ENCODE measurements around the gene CCDC33. TPM values are rescaled to one million over a fixed set of nuclear protein-coding genes. Genes with fewer than 3 reads are reported as not detected.
A peak's percentile ranks its signal among the peaks of the same experiment; 100 is the strongest.

CCDC33 gene
- polyA plus RNA-seq, 1 experiment = not detected

DNA sequence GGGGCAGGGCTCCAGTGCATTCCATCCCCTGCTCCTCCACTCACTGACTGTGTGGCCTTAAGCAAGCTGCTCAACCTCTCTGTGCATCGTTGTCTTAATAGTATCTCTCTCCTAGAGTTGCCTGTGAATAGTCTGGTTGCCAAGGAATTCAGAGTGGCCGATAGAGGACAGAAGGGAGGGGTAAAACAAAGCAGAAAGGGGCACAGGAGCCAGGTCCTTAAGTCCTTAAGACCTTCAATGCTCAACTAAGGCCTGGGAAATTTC is 145.0 kb downstream of the CCDC33 start:
- ChIA-PET CTCF (interaction anchor here (0.6 to 5.6 kb wide), 6 partner anchors 43 to 254 kb away, joined by 3 to 209 read pairs (median 6); partner anchors contain the start of gene SEMA7A), POLR2A (no interaction called here)
- no peak for DNase-seq (ENCODE audit: low read depth, low spot score)
- Histone ChIP-seq H3K9me3 (ENCODE audit: control insufficient read depth, insufficient read depth, low read length) (no peaks in the 10 kb centered on the region), H3K27ac (ENCODE audit: low read depth, low read length) (no peak overlapping the region), H3K4me3 (ENCODE audit: low read depth, low read length) (no peak overlapping the region), H3K27me3 (ENCODE audit: control insufficient read depth, insufficient read depth, low read length) (no peaks in the 10 kb centered on the region)
- no peak for TF ChIP-seq CTCF (IDR thresholded peaks at IDR 0.05; ENCODE audit: low read depth, low read length)

DNA sequence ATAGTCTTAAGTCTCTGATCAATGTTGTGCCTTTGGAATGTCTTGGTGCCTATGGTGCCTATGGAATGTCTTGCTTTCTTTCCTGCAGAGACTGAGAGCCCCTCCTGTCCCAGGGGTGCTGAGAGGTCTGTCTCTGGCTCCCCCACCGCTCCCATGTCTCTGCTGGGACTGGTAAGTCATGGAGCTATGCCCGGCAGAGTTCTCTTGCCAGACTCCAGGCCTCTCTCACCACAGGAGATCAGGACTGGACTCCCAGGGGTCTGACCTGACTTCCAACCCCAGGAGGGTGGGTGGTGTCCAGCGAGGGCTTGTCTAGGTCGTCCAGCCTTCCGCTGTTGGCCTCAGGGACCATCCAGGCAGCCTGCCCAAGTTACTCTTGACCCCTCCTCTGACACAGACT is 145.4 kb downstream of the CCDC33 start:
- Histone ChIP-seq H3K27me3 (ENCODE audit: control insufficient read depth, insufficient read depth, low read length) (no peaks in the 10 kb centered on the region), H3K9me3 (ENCODE audit: control insufficient read depth, insufficient read depth, low read length) (no peaks in the 10 kb centered on the region), H3K27ac (ENCODE audit: low read depth, low read length) (no peak overlapping the region), H3K4me3 (ENCODE audit: low read depth, low read length) (no peak overlapping the region)
- CTCF ChIA-PET = interaction anchor here (0.6 to 5.6 kb wide), 6 partner anchors 42 to 253 kb away, joined by 3 to 209 read pairs (median 6); partner anchors contain the start of gene SEMA7A
- POLR2A ChIA-PET = no interaction called here
- TF ChIP-seq CTCF (IDR thresholded peaks at IDR 0.05; ENCODE audit: low read depth, low read length) = no peak
- no peak for DNase-seq (ENCODE audit: low read depth, low spot score)

DNA sequence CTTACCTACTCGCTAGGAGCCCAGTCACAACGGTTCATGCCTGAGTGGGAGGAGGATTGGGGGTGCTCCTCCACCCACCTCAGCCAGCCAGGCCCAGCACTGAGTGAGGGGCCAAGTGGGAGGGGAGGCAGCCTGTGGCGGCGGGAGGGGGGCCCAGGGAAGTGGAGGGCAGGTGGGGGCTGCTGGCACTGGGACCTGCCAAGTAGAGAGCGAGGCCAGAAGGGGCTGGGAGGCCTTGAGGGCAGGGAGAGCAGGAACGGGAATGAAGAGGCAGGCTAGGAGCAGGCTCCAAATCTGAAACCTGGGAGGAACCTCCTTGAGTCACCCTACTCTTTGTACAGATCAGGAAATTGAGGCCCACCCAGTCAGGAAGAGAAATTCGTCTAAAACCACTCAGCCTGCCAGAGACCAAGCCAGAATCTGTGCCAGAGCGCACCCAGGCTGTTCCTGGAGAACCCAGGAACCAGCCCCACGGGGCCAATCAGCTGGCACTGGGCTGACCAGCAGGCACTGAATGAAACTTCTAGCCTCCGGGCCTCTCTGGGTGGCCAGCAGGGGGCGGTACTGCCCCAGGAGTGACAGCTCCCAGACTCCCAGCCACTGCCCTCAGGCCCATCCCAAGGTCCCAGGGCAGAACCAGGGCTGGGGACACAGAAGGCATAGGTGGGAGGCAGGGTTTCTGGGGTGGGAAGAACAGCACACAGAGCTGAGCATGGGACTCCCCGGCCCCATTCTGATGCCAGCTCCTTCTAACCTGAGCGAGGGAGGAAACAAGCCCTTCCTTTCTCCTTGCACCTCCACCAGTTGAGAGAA is 146.1 kb downstream of the CCDC33 start:
- Histone ChIP-seq H3K27ac (ENCODE audit: low read depth, low read length) (no peak overlapping the region), H3K9me3 (ENCODE audit: control insufficient read depth, insufficient read depth, low read length) (no peaks in the 10 kb centered on the region), H3K4me3 (ENCODE audit: low read depth, low read length) (no peak overlapping the region), H3K27me3 (ENCODE audit: control insufficient read depth, insufficient read depth, low read length) (no peaks in the 10 kb centered on the region)
- CTCF ChIA-PET = interaction anchor here (0.6 to 5.6 kb wide), 31 partner anchors 10 to 386 kb away, joined by 3 to 209 read pairs (median 5); partner anchors contain the start of genes SEMA7A and UBL7
- POLR2A ChIA-PET = interaction anchor here (0.6 to 1.3 kb wide), 3 partner anchors 11 to 61 kb away, joined by 3 to 7 read pairs (median 4); no protein-coding TSS in a partner anchor
- no peak for DNase-seq (ENCODE audit: low read depth, low spot score)
- TF ChIP-seq CTCF (IDR thresholded peaks at IDR 0.05; ENCODE audit: low read depth, low read length) = peak; percentile 98

GRCh38 chr15:74383286-74383685 is 147.2 kb downstream of the CCDC33 start:
- ChIA-PET CTCF (interaction anchor here (0.6 to 5.6 kb wide), 8 partner anchors 9 to 248 kb away, joined by 3 to 209 read pairs (median 5); partner anchors contain the start of gene SEMA7A), POLR2A (no interaction called here)
- Histone ChIP-seq H3K4me3 (ENCODE audit: low read depth, low read length) (no peak overlapping the region), H3K9me3 (ENCODE audit: control insufficient read depth, insufficient read depth, low read length) (no peaks in the 10 kb centered on the region), H3K27me3 (ENCODE audit: control insufficient read depth, insufficient read depth, low read length) (no peaks in the 10 kb centered on the region), H3K27ac (ENCODE audit: low read depth, low read length) (no peak overlapping the region)
- DNase-seq (ENCODE audit: low read depth, low spot score) = no peak
- TF ChIP-seq CTCF (IDR thresholded peaks at IDR 0.05; ENCODE audit: low read depth, low read length) = no peak

Data from AG04450 (cell line).